ENCODE measurements around the gene REEP3.

REEP3 gene

GRCh38 chr10:63670291-63670898, 149.2 kb downstream of the REEP3 start:
- no peak for DNase-seq

DNA sequence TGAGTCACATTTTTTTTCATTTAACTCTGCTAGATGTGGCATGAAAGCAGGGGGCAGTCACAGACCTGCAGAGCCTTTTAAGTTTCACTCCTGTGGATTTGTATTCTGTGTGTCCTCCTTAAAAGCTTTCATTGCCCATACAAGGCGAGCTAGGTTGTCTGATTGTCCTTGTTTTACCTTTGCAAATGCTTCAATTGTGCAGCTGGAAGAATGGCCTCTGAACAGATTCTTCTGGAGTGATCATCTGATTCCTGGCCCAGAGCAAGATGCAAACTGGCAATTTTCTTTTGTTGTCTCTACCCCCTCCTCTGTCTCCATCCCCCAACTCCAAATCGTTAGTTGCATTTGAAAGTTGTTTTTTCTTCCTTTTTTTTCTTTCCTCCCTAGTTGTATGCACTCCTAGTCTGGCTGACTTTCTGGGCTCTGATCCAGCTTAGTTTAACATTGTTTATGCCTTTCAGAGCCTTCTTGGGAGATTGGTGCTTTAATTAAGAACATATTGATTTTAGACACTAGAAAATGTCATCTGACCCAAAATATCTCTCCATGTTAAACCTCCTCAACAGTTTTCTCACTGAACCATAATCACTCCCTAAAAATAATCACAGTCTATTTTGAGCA, 150.2 kb downstream of the REEP3 start:
- no peak for DNase-seq

DNA sequence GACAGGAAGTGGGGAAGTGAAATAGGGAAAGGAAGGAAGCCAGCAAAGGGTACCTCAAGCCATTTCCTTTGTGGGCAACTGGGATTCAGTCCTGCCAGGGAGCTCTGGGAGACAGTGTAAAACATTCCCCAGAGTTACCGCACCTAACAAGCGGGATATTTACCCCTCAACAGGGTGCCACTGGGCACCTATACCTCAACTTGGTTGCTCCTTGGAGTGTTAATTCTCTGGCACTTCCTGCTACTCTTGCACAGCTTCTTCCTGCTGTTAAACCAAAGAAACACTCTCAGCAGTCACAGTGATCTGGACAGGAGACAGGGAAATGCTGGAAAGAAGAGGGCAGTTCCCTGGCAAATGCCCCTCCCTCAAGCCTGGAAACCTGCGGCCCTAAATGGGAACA, 151.3 kb downstream of the REEP3 start:
- no peak for DNase-seq

DNA sequence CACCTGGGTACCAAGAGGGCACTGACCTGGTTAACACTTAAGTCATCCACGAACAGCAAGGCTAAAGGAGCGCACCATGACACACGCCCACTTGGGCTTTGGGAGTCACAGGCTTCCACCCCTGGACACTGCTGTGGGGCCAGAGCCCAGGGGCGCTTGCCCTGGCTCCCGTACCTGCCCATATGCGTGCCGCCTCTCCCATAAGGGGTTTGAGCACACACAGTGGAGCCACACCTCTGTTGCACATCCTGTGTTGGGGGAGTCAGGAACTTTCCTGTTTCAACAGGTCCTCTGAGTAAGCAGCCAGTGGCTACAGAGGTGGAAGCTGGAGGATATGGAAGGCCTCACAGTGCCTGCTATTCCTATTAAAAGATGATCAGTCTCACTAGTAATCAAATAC, 152.0 kb downstream of the REEP3 start:
- DNase-seq: no peak

- DNase-seq: no peak
These were observed 152.6 kb downstream of the REEP3 start for GRCh38 chr10:63673846-63674245.
